ENCODE measurements around the gene IRF2BP2.

Gene IRF2BP2

DNA sequence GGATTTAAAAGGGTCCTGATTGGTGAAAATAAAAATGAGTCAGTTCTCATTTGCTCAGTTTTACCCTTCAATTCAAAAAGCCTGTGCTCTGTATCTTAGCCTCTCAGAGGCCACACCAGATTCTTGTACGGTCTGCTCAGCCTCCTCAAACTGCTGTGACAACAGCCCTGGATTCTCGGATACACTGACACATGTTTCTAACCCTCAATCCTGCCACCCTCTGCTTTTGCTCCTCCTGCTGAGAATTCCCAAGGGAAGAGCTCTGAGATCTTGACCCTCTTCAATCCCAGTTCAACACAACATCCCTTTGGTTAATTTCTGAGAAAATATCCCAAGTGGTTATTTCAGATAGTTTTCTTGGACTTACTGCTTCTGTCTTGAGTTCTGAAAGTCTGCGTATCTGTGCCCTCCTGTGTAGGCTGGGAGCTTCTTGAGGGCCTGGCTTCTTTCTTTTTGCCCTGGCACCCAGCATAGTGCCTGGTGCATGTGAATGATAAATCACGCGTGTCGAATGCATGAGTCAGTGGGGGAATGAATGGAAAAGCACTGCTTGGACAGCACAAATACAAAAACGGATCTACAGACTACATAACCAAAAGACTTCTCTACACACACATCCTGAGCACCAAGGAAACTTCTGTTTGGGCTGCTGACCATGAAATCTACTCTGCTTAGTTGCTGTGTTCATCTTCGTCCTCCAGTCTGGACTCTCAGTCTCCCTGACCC is 24.5 kb downstream of the IRF2BP2 start:
- no peak for DNase-seq (ENCODE audit: insufficient read length, low spot score)
- no peak for FAIRE-seq

GRCh38 chr1:234584926-234585325 is 25.1 kb downstream of the IRF2BP2 start:
- no peak for FAIRE-seq

DNA sequence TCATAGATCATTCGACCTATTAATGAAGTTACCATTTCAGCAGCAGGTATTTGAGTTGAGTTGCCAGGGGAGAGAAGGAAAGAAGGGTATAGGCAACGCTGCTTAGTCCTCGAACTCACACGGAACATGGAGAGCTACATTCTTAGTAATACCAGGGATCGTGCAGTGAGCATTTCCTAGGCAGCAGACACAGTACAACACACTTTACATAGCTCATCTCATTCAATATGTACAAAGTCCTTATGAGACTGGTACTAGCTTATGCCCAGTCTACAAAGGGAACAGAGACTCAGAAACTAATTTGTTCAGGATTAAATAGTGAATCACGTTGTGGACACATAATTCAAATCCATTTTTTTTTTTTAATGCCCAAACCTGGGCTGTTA is 25.6 kb downstream of the IRF2BP2 start:
- no peak for FAIRE-seq
- no peak for DNase-seq (ENCODE audit: insufficient read length, low spot score)

More at GRCh38 chr1:234584926-234585325, 25.1 kb downstream of the IRF2BP2 start:
- DNase-seq (ENCODE audit: insufficient read length, low spot score) = no peak

- FAIRE-seq (no peak), DNase-seq (ENCODE audit: insufficient read length, low spot score) (no peak)
Measured at GRCh38 chr1:234583755-234584419, 26.1 kb downstream of the IRF2BP2 start.

- no peak for DNase-seq (ENCODE audit: insufficient read length, low spot score)
- no peak for FAIRE-seq
Measured at GRCh38 chr1:234582681-234583301, 27.2 kb downstream of the IRF2BP2 start.

DNA sequence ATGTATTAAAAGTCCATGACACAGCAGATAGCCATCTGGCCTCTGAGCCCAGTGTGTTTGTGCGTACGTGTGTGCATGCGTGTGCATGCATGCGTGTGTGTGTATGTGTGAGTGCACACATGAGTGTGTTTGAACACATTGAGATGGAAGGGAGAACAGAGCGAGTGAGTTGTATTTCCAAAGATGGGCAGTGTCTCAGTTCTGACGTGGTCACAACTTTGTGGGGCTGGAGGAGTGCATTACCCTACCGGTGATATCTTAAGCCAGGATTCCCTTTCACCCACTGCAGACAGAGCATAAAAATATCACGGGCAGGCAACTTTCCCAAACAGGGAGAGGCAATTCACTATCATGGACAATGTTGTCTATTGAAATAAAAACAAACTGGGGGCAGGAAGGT is 27.8 kb downstream of the IRF2BP2 start:
- FAIRE-seq = no peak
- DNase-seq (ENCODE audit: insufficient read length, low spot score) = no peak

DNA sequence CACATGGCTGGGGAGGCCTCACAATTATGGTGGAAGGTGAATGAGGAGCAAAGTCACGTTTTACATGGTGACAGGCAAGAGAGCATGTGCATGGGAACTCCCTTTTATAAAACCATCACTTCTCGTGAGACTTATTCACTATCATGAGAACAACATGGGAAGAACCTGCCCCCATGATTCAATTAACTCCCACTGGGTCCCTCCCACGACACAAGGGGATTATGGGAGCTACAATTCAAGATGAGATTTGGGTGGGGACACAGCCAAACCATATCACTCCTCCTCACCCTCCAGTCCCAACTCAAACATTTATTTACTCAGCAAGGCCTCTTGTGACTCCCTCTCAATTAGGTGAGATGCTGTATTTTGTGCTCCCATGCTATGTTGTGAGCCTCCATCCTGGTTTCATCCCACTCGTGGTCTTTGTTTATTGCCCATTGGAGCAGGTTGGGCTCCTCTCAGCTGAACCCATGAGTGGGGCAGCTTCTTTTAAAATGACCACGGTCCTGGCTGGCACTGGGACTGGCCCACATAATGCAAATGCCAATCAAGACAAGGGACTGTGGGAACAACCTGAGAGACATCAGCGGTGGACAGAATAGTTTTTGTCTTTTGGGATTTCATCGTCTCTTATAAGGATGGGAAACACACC is 28.8 kb downstream of the IRF2BP2 start:
- FAIRE-seq = no peak
- DNase-seq (ENCODE audit: insufficient read length, low spot score) = no peak

DNA sequence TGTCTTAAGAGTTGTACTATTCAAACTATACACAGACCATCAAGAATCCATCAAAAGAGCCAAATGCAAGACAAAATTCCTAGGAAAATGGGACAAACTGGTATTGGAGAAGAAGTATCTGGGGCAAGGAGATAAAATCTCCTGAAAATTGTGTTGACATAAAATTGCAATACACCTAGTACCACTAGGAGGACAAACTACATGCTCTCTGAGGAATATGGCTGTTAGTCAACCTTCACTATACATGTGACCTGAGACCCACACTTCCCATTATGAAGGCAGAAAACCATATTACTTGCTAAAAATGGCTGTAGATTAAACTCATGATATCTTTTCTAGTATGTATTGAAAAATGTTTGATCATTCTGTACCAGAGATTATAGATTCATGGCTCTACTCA is 30.0 kb downstream of the IRF2BP2 start:
- DNase-seq (ENCODE audit: insufficient read length, low spot score) (peak; percentile 23), FAIRE-seq (no peak)

- DNase-seq (ENCODE audit: insufficient read length, low spot score) (no peak), FAIRE-seq (no peak)
Measured at GRCh38 chr1:234578735-234579134, 31.2 kb downstream of the IRF2BP2 start.

DNA sequence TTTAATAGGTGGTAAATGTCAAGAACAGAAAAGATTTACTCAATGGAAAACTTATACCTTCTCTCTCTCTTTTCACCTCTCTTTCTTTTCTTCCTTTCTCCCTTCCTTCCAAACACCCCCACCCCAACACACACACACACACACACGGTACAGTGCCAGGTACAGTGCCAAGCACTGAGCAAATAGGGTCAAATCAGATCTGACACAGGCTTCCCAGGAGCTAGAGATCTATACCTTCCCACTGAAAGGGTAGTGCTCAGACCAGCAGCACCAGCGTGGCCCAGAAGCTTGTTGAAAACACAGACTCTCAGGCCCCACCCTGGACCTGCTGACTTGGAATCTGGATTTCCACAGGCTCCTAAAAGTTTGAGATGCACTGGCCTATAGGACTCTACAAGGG is 31.9 kb downstream of the IRF2BP2 start:
- no peak for DNase-seq (ENCODE audit: insufficient read length, low spot score)
- FAIRE-seq = no peak

- no peak for DNase-seq (ENCODE audit: insufficient read length, low spot score)
- FAIRE-seq = no peak
Measured at GRCh38 chr1:234573711-234574299, 36.2 kb downstream of the IRF2BP2 start.

DNA sequence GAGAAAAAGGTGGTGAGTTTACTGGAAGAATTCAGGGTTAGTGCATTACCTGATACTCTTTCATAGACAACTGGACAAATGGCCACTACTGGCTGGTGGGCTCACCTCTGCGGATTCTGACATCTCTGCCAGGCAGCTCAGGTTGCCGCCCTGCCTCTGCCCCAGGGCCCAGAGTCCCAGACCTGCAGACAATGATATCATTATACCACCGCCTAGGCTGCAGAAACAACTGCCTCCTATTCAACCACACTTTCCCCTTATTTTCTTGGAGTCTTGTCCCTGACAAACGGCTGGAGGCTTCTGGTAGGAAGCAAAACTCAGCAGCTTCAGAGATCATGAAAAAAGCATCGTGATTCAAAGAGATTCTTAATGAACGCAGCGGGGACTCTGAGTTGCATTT is 37.0 kb downstream of the IRF2BP2 start:
- DNase-seq (ENCODE audit: insufficient read length, low spot score) (no peak), FAIRE-seq (no peak)

DNA sequence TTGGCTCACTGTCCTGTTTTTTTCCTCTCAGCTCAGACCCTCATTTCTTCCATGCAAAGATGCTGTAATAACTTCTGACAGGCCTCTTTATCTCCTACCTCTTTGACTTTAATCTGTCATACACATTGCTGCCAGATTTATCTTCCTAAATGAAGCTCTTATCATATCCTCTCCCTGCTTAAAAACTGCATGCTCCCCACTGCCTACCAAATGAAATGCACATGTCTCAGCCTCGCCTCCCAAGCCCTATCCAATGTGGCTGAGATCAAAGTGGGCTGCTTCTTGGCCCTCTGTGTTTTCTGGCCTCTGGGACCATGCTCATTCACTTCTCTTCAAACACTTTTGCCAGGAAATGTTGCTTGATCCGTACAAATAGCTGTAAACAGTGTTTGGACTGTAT is 38.3 kb downstream of the IRF2BP2 start:
- no peak for DNase-seq (ENCODE audit: insufficient read length, low spot score)
- FAIRE-seq = no peak

- DNase-seq (ENCODE audit: insufficient read length, low spot score) (no peak), FAIRE-seq (no peak)
Measured at GRCh38 chr1:234570329-234571120, 39.5 kb downstream of the IRF2BP2 start.

DNA sequence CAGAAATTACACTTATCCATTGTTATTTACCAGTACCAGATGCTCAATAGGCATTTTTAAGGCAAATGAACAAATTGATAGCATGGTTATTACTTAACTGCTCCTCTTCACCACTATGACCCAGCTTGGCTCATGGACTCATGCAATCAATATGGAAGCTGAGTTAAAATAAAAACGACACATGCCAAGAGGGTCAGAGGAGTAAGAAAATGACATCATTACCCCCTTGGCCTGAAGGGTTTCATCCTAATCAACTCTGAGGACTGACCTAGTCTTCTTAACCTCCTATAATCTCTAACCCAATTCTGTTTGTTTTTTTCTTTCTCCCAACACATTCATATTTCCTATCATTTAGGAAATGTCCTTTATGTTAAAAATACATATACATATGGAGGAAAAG is 41.6 kb downstream of the IRF2BP2 start:
- DNase-seq (ENCODE audit: insufficient read length, low spot score) (no peak), FAIRE-seq (no peak)

- DNase-seq (ENCODE audit: insufficient read length, low spot score) (no peak), FAIRE-seq (no peak)
Measured at GRCh38 chr1:234565132-234565531, 44.8 kb downstream of the IRF2BP2 start.

DNA sequence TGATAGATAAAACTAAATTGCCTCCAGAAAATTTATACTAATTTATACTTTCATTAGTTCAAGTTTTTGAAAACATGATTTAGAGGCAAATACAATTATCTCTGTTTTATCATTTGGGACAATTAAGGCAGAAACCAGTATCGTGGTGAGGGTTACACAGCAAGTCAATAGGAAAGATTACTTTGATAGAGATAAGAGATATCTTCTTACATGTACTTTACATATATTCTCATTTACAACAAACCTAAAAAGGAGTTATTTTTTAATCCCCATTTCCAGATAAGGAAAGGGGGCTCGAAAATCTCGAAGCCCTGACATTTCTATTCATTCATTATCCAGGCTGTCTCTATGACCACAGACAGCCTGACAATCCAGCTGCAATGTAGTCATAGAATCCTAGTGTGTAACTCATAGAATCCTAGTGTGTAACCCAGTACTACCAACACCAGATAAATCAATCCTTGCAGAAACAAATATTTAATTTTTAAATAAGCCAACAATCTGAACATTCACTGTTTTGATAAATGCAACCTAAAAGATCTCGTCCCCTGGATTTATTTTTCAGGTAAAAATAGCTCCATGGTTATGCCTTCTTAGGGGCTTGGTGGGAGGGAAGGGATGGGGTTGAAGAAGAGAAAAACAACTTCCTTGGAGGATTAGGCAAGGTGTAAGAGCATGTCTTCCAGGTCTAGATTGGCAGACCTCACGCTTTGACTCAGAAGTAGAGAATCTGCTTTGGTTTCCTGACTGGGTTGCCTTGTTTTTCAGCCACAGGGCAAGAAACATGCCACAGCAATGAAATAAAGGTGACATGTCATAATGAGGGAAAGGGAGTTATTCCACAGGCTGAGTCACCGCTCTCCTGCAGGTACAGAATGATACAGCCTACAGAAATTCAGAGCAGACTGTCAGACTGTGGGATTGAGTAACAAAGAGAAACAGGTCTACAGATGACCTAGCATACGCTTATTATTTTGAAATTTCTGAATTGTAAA is 45.6 kb downstream of the IRF2BP2 start:
- FAIRE-seq (no peak), DNase-seq (ENCODE audit: insufficient read length, low spot score) (no peak)

DNA sequence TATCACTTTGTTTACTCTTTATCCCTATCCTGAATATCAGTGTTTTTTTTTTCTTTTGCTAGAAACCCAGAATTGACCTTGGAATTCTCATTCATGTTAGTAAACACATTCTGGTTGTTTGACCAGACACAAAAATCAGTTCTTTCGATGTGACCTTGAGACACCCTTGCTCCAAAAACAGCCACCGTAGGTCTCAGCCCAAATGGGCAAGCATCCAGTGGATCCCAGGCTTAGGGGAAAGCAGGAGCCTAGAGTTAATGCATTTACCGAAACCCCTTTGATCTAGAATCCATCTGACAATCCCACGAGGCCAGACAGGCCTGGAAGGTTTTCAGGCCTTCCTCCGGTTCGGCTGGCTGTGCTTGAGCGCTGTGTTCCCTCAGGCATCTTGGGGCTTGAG is 47.6 kb downstream of the IRF2BP2 start:
- DNase-seq (ENCODE audit: insufficient read length, low spot score) (no peak), FAIRE-seq (no peak)

GRCh38 chr1:234561319-234561718 is 48.7 kb downstream of the IRF2BP2 start:
- DNase-seq (ENCODE audit: insufficient read length, low spot score) = no peak
- FAIRE-seq = no peak

Measured in GM19239 (cell line).